ENCODE measurements around the gene MTX2.

- TF ChIP-seq POLR2A (IDR thresholded peaks at IDR 0.05) (no peak), CTCF (IDR thresholded peaks at IDR 0.05) (no peak), POLR2AphosphoS5 (IDR thresholded peaks at IDR 0.05; ENCODE audit: insufficient read depth in 1 of 2, low read depth in 1 of 2) (peak in 1 of 2 donors; percentile 33)
Measured at GRCh38 chr2:176251928-176252327, 17.3 kb upstream of the MTX2 start.

Data from vagina (tissue), 2 donors.